GM12865 (cell line): ENCODE measurements around the gene NRTN.
"Not testable (repeated sequence)": the region's sequence is repeated elsewhere in the genome, so short reads cannot be mapped to it uniquely, and the experiment has no call there.

Experiments used
- DNase-seq: peaks from one replicate; pipeline ENCODE4 v3.0.0; 2010; ENCODE audit warnings: low read depth
- H3K4me3 ChIP-seq: 2 replicates; pipeline ENCODE4 v1.5.1; 2011; ENCODE audit warnings: mild to moderate bottlenecking, low read depth, low read length, control low read depth
- CTCF ChIP-seq: IDR thresholded peaks from 2 replicates; pipeline ENCODE4 v1.5.1; 2011; ENCODE audit warnings: low read length, control low read depth, low read depth, inconsistent platforms; ENCODE audit not compliant: insufficient read depth; ENCODE audit errors: missing control alignments

The NRTN gene

GRCh38 chr19:5865772-5866171 lies 60.9 kb downstream of the NRTN start:
- DNase-seq, result no peak
- TF ChIP-seq CTCF, result no peak
- no peak overlapping the region for H3K4me3 ChIP-seq

- TF ChIP-seq CTCF, result no peak
- H3K4me3 ChIP-seq, result no peak overlapping the region
- DNase-seq, result no peak
Measured at GRCh38 chr19:5867201-5868136, 62.6 kb downstream of the NRTN start.

GRCh38 chr19:5870986-5871394 lies 66.1 kb downstream of the NRTN start:
- DNase-seq, result no peak
- no peak overlapping the region for H3K4me3 ChIP-seq
- no peak for TF ChIP-seq CTCF

GRCh38 chr19:5873617-5874199 lies 68.8 kb downstream of the NRTN start:
- DNase-seq, result no peak
- H3K4me3 ChIP-seq, result no peak overlapping the region
- TF ChIP-seq CTCF, result no peak

GRCh38 chr19:5874496-5874895 lies 69.6 kb downstream of the NRTN start:
- not testable (repeated sequence) for DNase-seq, H3K4me3 ChIP-seq

GRCh38 chr19:5877427-5877826 lies 72.6 kb downstream of the NRTN start:
- no peak for TF ChIP-seq CTCF
- DNase-seq, result no peak
- no peak overlapping the region for H3K4me3 ChIP-seq

- H3K4me3 ChIP-seq, result no peak overlapping the region
- TF ChIP-seq CTCF, result no peak
- DNase-seq, result no peak
Measured at GRCh38 chr19:5877882-5878281, 73.0 kb downstream of the NRTN start.
